CD4-positive, alpha-beta T cell treated with Interleukin-4 for 1 hour (primary cell): ENCODE measurements around the gene MAP2K5.

Source experiments
- DNase-seq, 2 donors: peaks; one replicate each; pipeline ENCODE4 v3.0.0-alpha.2; 2020 to 2022

The MAP2K5 gene

DNA sequence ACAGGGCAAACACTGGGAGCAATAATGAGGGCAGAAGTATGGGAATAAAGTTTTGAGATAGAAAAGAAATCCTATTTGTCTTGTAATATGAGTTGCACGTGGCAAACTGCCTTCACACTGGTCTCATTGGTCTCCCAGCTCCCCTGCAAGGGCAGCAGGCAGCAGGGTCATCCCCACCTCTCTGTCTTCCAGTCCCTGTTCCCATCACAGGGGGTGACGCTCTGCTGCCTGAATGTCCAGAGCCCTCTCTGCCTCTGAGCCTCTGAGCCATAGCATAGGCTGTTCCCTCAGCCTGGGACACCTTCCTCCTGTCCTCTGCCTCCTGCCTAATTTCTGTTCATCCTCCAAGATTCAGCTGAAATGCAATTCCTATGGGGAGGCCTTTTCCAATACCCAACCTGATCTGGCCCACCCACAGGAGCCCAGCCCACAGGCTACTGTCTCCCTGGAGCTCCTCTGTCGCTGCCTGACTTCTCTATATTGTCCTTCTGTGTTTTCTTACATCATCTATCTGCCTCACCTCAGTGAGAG lies 270.7 kb downstream of the MAP2K5 start:
- no peak for DNase-seq

DNA sequence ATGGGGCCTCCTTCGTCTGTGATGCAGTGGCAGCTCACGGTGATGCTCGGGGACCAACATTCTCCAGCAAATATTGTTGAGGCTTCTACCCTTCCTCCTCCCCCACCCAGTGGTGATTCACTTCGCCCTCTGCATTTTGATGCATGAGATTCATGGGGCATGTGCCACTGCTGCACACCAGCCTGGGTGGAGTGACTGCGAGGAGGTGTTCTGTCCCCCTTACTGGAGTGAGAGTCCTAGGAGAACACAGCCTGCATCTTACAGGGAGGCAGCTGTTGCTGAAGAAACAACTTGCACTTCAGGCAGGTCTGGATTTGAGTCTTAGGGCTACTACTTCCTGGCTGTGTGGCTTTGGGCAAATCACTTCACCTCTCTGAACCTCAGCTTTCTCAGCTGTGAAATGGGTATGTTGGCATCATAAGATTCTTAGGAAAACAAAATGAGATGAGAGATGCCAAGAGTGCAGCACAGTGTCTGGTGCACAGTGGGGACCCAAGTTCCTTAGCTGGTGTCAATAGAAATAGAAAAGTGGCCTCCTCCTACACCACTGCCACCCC lies 272.6 kb downstream of the MAP2K5 start:
- DNase-seq = no peak

DNA sequence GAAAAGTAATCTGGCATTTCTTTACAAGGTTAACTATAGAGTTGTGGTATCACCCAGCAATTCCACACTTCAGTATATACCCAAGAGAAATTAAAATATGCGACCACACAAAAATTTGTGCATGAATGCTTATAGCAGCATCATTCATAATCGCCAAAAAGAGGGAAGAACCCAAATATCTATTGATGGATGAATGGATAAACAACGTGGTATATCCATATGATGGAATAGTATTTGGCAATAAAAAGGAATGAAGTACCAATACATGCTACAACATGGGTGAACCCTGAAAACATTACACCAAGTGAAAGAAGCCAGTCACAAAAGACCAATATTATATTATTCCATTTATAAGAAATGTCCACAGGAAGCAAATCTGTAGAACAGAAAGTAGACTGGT lies 274.2 kb downstream of the MAP2K5 start:
- DNase-seq = no peak

DNA sequence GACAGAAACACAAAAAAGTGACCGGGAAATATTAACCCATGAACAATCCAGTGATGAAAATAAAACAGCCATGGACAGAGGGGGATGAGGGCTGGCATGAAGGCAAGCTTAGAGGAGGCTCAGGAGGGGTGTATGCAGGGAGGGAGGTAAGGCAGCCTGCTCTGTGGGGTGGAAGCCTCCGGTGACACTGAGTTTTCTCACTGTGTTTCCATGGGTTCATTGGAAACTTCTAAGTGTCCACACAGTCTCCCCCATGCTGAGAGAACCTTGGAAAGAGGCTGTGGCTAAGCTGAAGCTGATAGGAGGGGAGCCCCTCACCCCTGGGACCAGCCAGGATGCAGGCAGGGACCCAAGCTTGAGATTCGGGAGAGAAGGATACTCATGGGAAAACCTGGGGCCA lies 276.0 kb downstream of the MAP2K5 start:
- DNase-seq = no peak

DNA sequence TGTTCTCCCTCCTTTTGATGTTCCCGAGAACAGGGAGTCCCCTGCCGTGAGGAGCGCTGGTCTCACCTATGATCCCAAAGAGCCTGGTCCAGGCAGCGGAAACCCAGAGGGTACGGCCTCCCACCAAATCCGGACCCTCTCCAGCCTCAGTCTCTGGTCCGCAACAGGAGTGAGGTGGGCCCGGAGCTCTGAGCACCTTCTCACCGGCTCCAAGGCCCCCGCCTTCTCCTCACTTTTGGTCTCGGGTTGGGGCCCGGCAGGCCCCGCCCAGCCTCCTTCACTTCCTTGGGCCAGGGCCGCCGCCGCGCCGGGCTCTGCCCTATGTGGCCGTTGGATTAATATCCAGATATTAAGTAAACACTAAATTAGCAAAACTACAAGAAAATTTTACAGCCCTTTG lies 277.1 kb downstream of the MAP2K5 start:
- no peak for DNase-seq

DNA sequence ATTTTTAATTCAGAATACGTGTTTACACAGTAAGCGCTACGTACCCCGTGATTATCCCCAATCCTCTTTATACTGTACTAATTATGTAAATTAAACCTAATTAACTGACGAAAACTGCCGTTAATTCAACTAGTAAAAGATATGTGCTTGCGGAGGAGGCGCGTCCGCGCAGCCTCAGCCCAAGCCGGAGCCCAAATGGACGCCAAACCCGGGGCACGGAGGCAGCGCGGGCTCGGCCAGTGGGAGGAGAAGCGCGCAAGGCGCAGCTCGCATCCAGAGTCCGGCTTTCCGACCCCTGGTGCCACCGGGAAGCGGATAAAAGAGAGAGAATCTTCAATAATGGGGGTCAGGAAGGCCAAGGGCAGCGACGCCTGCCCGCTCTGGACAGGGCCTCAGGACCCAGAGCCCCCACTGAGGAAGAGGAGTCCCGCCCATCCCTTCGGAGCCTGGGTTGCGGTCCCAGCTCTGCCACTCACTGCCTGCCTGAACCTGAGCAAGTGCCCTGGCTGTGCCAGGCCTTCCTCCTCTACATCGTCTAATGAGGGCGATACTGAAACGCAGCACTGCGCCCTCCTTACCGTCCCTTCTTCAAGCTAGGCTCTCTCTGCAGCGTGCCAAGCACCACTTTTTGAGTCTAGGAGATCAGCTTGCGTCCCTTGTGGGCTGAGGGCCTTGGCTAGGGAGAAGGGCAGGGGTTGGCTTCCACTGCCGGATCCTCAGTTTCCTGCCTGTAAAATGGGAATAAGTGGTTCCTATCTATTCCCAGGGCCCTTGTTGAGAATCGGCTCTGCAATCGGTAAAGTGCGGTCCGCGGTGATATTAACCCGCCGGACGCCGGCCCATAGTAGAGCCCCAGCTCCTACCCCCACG lies 277.9 kb downstream of the MAP2K5 start:
- no peak for DNase-seq

DNA sequence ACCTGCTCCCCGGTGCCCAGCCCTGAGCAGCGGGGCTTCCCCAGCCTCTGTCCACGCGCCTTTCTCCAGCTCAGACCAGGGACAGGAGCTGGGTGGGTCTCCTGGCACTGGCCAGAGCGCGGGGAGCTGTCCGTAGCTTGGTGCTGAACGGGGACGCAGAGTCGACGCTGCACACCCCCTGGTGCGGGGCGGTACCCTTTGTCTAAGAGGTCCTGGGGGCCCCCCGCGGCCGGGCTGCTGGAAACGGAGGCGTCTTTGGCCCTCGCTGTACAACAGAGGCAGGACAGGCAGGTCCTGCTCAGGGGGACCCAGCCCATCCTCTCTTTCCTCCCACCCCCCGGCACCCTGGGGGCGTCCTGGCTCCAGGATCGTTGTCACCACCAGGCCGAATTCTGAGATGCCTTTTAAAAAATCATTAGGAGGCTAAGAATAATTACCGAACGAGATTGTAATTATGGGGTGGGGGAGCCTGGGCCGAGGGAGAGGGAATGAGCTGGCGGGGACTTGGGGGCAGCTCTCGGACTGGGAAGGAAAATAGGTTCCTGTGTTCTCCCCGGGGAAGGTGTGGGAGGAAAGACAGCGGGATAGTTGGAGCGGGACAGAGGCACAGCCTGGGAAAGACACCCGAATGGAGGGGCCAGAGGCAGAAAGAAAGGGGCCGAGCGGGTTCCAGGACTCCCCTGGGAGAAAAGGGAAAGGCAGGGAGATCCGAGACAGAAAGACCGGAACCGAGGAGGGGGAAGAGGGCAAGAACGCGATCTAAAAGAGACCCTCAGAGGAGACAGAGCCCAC lies 278.7 kb downstream of the MAP2K5 start:
- no peak for DNase-seq

DNA sequence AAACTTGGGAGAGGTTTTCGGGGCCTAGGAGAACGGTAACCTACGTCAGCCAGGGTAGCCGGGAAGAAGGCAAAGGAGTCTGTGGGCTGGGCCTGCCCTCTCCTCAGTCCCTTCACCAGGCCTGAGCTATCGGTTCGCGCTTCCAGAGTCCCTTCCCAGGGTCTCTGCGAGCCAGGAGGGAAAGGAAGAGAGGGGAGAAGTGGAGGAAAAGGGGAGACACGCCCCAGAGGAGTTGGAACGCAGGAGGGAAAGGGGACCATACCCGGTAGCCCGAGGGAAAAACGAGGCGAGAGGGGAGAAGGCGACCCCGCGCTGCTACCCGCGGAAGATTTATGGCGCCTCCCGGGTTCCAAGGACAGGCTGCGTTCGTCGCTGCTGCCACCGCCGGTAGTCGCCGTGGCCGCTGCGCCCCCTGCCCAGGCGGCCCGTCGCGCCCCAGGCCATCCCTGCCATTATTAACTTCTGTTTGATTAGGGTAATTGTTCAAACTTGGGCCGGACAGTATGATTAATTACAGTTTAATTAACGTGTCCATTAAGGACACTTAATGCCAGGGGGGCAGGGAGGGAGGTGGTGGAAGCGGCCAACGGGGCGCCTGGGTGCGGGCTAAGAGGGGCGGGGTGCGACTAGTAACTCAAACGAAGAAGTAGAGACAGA lies 279.4 kb downstream of the MAP2K5 start:
- no peak for DNase-seq

DNA sequence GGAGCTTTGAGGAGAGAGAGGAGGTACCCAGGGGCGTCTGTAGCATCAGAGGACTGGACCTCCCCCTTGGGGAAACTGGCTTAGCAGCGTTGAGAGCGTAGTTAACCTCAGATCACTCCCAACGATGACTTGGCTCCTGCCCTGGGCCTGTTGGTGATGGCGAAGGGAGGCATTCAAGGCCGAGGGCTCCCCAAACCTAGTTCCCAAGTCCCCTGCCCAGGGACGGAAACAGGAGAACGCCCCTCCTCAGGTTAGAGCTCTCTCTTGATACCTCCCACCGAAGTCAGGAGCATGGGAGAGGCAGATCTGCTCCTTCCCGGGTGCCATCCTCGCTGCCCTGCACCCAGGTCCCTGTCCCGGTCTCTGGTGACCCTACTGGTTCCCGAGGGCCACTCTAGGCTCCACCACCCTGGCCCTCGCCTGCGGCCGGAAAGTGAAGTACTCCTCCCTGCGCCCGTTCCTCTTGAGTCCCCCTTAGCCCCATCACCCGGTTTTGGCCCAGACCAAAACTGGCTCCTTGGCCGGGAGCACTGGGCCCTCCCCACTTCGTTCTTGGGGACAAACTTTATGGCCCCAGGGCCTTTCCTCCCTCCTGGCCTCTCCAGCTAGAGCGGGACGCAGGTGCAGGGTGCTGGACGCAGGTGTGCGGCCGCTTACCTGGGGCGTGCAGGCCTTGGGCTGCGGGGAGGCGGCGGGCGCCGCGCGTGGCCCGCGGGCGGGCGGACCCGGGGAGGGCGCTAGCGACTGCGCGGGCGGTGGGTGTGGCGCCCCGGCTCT lies 280.2 kb downstream of the MAP2K5 start:
- DNase-seq = no peak

DNA sequence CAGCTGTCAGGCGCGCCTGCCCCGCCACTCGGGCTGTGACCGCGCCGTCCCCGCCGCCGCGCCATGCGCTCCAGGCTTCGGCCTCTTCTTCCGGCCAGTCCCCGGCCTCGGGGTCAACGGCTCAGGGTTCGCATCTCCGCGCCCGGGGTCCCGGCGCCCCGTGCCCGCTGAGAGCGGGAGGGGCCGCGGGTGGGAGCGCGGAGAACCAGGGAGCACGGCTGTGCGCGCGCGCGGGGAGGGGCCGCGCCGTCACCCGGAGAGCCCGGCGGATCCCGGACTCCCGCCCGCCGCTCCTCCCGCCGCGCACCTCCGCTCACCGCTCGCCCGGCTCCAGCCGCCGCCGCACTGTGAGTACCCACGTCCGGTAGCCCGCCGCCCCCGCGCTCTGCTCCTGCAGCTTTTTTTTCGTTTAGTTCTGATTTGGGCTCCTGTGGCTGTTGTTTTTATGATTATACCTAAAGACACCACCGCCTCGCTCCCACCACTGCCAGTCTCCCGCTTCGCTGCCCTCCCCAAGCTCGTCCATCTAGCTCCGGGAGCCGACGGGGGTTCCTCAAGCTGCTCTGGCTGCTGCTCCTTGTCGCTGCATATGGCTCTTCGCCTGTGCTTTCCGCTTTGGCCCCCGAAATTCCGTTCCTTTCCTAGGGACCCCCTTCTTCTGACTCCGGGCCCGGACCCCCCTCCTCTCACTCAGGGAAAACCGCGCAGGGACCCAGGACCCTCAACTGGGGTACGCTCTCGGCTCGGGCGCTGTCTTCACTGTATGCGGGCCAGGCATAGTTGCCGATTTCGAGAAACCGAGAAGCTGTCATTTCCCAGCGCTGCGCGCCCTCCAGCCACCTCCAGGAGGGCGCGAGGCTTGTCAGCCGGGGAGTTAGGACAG lies 281.1 kb downstream of the MAP2K5 start:
- DNase-seq = no peak

DNA sequence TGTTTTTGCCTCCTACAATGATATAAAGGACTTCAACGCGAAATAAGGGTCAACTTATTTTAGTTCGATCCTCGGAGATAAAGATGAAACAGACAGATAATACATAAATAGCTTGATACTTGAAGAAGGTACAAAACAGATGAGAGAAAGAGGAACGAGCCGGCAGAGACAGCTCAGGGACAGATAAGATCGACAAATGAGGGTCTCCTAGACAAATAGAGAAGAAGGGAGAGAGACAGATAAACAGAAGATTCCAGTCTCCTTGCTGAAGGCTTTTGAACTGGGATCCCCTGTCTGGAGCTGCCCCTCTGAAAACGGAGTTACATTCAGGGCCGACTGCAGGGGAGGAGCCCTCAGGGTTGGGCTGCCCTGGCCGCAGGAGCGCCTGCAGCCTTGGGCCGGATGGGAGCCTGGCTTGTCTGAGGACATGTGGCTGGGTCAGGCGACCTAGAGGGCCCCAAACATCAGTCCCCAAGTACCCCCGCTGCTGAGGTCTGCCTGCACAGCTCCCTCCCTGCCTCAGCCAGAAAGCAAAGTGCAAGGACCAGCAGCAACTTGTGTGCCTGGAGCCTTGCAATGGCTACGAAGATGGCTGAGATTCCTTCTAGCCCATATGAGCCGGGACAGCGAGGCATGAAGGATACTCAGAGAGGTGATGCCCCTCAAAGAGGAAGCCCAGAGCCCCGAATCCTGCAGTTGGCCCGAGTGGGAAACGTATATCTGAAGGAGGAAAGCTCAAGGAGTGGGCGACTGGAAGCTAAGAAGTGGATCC lies 281.9 kb downstream of the MAP2K5 start:
- DNase-seq = no peak

DNA sequence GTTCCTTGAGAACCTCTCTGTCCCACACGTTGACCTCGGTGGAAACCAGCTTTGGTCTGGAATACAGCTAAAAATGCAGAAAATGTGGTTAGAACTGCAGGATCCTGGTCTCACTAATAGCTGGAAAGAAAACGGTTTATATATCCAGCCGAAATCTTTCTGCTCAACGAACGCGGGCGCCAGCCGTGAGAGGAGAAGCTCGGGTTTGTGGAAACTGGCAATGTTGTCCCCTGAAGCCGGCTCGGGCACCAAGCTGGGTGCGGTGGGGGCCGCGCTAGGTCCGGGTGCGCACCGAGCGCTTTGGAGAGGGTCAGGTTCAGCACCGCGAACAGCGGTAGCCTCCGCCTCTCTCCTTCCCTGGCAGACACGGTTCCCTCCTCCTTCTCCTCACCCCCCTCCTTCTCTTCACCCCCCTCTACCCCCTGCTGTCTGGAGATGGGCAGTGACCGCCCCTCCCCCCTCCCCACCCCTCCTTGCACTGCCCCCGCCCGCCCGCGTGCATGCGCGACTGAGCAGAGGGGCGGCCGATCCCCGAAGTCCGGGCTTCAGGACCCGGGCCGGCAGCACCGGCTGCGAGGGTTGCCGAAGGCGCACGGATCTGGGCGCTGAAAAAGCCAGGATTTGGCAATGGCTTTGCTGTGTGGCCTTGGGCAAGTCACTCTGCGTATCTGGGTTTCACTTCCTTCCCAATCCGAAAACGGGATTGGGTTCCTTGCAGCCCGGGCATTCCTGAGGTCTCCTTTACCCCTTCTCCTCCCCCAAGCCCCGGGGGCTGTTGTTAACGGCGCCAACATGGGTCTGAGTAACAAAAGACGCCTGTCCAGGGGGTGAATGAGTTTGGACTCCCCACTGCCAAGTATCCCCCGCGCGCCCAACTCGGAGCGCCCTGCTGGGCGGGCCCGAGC lies 282.7 kb downstream of the MAP2K5 start, which contains the start of gene SKOR1:
Gene SKOR1, plus strand, starts transcription at position 534 of the 905 bp plus-strand sequence. Its CDS starts 94 bp downstream, at position 628.
- DNase-seq = no peak

DNA sequence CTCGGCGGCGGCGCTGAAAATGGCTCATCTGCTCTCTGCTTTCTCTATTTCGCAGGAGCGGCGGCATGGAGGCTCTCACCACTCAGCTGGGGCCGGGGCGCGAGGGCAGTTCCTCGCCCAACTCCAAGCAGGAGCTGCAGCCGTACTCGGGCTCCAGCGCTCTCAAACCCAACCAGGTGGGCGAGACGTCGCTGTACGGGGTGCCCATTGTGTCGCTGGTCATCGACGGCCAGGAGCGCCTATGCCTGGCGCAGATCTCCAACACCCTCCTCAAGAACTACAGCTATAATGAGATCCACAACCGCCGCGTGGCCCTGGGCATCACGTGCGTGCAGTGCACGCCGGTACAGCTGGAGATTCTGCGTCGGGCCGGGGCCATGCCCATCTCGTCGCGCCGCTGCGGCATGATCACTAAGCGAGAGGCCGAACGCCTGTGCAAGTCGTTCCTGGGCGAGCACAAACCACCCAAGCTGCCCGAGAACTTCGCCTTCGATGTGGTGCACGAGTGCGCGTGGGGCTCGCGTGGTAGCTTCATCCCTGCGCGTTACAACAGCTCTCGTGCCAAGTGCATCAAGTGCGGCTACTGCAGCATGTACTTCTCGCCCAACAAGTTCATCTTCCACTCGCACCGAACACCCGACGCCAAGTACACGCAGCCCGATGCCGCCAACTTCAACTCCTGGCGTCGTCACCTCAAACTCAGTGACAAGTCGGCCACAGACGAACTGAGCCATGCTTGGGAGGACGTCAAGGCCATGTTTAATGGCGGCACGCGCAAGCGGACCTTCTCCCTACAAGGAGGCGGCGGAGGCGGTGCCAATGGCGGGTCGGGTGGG lies 283.6 kb downstream of the MAP2K5 start:
- no peak for DNase-seq

DNA sequence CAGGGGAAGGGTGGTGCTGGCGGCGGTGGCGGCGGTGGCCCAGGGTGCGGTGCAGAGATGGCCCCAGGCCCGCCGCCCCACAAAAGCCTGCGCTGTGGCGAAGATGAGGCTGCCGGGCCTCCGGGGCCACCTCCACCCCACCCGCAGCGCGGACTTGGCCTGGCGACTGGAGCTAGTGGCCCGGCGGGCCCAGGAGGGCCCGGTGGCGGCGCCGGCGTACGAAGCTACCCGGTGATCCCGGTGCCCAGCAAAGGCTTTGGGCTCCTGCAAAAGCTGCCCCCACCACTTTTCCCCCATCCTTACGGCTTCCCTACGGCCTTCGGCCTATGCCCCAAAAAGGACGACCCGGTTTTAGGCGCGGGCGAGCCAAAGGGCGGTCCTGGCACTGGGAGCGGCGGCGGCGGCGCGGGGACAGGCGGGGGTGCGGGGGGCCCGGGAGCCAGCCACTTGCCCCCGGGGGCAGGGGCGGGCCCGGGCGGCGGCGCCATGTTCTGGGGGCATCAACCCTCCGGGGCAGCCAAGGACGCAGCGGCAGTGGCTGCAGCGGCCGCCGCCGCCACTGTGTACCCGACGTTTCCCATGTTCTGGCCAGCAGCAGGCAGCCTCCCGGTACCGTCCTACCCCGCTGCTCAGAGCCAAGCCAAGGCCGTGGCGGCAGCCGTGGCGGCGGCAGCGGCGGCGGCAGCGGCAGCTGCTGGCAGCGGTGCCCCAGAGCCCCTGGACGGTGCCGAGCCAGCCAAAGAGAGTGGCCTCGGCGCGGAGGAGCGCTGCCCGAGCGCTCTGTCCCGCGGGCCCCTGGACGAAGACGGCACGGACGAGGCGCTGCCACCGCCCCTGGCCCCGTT lies 284.4 kb downstream of the MAP2K5 start:
- no peak for DNase-seq

DNA sequence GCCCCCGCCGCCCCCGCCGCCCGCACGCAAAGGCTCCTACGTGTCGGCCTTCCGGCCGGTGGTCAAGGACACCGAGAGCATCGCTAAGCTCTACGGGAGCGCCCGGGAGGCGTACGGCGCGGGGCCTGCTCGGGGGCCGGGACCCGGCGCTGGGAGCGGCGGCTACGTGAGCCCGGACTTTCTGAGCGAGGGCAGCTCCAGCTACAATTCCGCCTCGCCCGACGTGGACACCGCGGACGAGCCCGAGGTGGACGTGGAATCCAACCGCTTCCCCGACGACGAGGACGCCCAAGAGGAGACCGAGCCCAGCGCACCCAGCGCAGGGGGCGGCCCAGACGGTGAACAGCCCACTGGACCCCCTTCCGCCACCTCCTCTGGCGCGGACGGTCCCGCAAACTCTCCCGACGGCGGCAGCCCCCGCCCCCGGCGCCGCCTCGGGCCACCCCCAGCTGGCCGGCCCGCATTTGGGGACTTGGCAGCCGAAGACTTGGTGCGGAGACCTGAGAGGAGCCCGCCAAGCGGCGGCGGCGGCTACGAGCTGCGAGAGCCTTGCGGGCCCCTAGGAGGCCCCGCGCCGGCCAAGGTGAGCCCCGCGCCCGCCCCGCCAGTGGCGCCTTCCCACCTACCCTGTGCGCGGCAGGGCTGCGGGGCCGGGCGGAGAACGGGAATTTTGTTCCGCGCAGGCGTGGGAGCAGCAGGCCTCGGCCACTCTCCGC lies 285.2 kb downstream of the MAP2K5 start:
- no peak for DNase-seq

DNA sequence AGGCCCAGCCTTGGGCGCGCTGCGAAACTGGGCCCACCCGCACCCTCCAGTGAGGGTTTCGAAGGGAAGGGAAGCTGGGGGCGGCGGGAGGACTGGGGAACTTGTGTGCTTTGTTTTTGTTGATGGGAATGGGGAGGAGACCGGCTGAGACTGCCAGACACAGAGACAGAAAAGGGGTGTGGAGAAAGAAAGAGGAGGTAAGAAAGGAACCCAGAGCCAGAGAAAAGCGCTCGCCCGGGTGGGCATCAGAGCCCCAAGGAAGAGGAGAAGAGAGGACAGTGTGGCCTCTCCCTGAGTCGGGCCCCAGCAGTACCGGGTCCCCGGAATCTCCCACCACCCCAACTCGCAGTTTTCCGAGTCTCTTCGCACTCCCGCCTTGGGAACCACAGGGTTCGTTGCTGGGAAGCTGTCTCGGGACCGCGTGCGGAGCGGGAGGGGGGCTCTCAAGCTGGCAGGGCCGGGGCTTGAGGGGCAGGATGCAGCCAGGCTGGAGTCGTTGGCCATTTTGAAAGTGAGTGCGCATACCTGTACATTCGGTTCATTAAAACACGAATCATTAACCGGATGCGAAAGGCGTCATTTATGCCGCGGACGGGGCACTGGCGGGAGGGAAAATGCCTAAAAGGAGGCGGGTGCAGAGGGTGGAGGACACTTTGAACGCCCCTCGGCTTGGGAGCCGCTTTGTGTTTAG lies 285.9 kb downstream of the MAP2K5 start:
- DNase-seq = no peak
